NCI-H510A (cell line): ENCODE measurements around the gene TAX1BP1.
"Not testable (repeated sequence)": the region's sequence is repeated elsewhere in the genome, so short reads cannot be mapped to it uniquely, and the experiment has no call there.

ENCODE experiments used
- DNase-seq: peaks from one replicate; lab custom pipeline; 2025; lab: John Stamatoyannopoulos, UW

The TAX1BP1 gene

GRCh38 chr7:27739301-27739908 lies 557 bp upstream of the TAX1BP1 start:
- no peak for DNase-seq

DNA sequence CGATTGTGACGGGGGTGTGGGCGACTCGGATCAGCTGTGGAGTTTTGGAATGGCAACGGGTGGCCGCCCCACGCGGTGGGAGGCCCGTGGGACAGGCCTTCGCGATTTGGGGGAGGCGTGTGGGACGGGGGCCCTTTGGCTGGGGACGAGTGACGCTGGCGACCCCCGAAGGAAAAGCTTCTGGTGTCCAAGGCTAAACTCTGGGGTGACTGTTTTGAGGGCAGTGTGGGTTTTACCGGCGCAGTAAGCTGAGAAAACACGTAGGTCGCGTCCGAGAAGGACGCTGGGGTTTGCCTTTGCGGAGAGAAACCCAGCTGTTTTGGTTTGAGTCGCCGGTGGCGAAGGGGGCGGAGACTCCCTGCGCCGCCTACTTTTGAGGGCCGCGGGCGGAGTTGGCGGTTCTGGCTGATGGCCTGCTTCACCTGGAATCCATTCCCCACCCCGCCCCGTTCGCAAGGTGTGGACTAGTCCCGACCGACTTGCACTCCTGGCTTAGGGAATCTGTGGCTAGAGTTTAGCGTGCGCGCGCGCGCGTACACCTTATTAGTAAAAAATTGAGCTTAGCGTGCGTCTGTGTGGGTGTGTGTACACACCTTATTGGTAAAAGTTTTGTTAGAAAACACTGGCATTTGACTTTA lies 606 bp downstream of the TAX1BP1 start:
- peak; percentile 93 for DNase-seq

GRCh38 chr7:27742091-27742710 lies 2.2 kb downstream of the TAX1BP1 start:
- not testable (repeated sequence) for DNase-seq

DNA sequence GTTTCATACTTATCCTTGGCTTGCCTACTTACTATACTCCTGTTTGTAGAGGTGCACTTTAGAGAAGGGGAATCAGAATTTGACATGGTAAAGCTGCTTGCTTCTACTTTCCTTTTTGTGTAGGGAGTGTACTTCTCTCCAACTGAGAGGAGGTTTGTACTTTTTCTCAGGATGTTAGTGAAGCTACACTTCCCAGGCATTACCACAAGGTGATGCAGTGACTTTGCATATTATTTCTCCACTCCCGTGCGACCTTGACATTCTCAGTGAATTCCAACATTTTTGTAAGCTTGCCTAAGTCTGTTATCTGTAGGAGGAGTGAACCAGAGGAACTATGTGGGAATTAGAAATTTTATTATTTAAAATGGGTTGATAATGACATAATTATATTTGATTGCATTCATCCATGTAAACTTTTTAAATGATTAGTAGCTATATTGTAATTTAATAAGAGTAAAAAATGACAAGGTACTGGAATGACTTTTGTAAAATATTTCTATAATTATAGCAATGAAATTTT lies 5.2 kb downstream of the TAX1BP1 start:
- DNase-seq: no peak

- no peak for DNase-seq
These were observed 6.5 kb downstream of the TAX1BP1 start for GRCh38 chr7:27746486-27746885.

- no peak for DNase-seq
These were observed 7.0 kb downstream of the TAX1BP1 start for GRCh38 chr7:27746978-27747377.

DNA sequence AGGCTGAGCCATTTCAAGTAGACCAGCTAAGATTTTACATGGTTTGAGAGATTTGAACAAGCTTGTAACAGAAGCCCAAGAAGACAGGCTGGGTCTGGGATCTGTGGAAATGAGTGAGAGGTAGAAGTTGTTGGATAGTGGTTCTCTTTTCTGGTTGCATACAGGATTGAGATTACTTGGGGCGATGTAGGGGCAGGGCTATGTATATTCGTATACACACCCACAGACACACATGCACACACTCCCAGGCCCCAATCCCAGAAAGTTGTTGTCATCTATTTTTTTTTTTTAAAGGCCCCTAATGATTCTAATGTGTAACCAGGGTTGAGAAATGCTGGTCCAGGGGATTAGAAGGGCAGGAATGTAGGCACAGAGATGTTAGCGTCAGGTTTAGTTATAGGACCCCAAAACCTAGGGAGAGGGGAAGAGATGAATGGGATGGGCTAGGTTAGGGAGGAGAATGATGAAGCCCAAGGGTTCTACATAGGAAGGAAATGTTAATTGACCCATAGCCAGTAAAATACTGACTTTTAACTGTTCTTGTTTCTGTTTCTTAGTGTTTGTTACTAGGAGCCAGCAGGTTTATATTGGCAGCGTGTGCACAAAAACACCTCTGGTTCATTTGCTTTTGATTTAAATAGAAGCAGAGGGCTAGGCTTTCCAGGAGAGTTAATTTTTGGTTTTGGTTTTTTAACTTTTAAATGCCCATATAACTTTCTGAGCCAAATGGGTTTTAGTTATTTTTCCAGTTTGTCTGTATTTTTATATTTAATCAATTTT lies 7.8 kb downstream of the TAX1BP1 start:
- no peak for DNase-seq

GRCh38 chr7:27750316-27750715 lies 10.4 kb downstream of the TAX1BP1 start:
- DNase-seq: no peak

GRCh38 chr7:27751888-27752660 lies 12.1 kb downstream of the TAX1BP1 start:
- DNase-seq: no peak

GRCh38 chr7:27753863-27754262 lies 13.9 kb downstream of the TAX1BP1 start:
- DNase-seq: no peak

- DNase-seq: no peak
These were observed 16.3 kb downstream of the TAX1BP1 start for GRCh38 chr7:27756298-27756697.

DNA sequence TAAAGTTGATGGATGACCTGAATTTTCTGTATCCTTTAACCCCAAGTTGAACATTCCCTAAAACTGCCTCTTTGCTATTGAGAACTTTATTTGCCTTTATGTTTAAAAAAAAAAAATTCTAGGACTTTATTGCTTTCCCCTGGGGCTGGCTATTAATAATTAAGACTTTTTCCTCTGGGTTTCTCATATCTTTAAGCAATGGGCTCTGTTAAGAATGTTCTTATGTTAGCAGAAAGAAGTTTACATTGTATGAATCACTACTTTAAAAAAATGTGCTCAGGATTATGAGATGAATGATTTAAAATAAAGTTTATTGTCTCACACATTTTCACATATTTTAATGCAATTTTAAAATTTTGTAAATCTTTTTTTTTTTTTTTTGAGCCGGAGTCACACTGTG lies 19.5 kb downstream of the TAX1BP1 start:
- DNase-seq: no peak

DNA sequence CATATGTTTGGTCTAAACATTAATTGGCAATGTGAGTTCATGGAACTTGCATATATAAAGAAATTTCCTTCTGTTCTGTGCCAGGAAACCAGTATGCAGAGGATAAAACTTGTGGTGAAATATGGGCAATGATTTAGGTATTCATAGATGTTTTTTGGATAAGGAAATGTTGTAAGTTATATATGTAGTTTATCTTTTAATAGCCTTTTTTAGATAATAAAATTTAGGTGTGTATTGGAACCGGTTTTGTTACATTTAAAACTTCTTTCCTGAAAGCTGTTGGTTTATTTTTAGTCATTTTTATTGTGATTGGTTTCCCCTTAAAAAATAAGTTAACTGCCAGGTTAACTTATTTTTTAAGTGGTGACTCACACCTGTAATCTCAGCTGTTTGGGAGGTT lies 22.1 kb downstream of the TAX1BP1 start:
- no peak for DNase-seq

- no peak for DNase-seq
These were observed 24.1 kb downstream of the TAX1BP1 start for GRCh38 chr7:27763983-27764508.

DNA sequence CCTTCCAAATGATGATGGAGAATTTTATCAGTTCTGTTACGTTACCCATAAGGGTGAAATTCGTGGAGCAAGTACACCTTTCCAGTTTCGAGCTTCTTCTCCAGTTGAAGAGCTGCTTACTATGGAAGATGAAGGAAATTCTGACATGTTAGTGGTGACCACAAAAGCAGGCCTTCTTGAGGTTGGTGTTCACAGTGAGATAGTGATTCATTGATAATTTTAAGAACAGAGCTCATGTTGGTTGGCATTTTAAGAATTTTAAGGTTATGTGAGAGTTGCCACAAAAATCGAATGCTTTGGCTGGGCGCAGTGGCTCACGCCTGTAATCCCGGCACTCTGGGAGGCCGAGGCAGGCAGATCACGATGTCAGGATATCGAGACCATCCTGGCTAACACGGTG lies 25.9 kb downstream of the TAX1BP1 start:
- DNase-seq: no peak

GRCh38 chr7:27767374-27767773 lies 27.4 kb downstream of the TAX1BP1 start:
- DNase-seq: no peak

GRCh38 chr7:27771111-27771510 lies 31.1 kb downstream of the TAX1BP1 start:
- DNase-seq: no peak

GRCh38 chr7:27774717-27775328 lies 34.9 kb downstream of the TAX1BP1 start:
- no peak for DNase-seq

DNA sequence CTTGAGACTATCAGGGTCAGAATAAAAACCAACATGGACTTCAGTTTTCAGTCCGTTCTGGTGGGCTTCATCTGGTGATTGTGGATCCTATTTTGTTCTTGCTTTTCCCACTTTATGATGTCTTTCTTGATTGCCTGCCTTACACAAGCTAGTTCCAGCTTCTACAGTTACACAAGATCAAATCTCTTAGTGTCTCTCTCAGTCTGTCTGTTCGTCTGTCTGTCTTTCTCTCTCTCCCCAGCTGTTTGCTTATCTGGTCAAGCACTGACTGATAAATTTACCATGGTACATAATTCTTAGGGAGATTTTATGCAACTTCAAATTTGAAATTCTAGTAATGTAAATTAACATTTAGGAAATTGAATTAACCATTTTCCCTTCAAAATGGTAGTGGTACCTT lies 35.8 kb downstream of the TAX1BP1 start:
- no peak for DNase-seq

DNA sequence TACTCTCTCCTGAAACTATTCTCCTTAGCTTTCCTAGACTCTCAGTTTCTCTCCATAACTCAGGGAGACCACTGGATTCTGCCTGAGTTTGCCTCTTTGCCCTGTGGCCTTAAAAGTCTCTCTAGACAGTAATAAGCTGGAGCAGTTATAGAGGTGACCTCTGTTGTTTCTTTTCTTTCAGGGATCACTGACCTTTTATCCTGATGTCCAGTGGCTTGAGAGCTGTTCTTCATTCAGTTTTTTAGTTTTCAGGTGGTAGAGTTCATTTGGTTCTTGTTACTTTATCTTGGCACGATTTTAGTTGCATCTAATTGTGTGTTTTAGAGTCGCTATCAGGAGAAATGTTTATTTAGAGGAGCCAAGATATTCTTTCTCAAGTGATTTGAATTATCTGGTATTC lies 37.7 kb downstream of the TAX1BP1 start:
- no peak for DNase-seq

- DNase-seq: no peak
These were observed 39.9 kb downstream of the TAX1BP1 start for GRCh38 chr7:27779873-27780272.
